ENCODE results near the gene CA10. TPM values are rescaled to one million over a fixed set of nuclear protein-coding genes. Genes with fewer than 3 reads are reported as not detected.

Gene CA10
- total and polyA plus RNA-seq, 2 of the 4 experiments (the other 2 are of a cell fraction): not detected

- Histone ChIP-seq H3K18ac (ENCODE audit: low read depth, low read length) (no peak overlapping the region), H3K4me1 (ENCODE audit: control insufficient read depth, insufficient read depth, low read length) (no peaks in the 10 kb centered on the region), H2AFZ (replicated peaks; ENCODE audit: low read length, poor library complexity) (no peak overlapping the region), H3K27ac (ENCODE audit: insufficient read depth, low read length) (no peak overlapping the region), H3K9ac (ENCODE audit: low read depth, low read length) (no peak overlapping the region), H3K27me3 (ENCODE audit: control insufficient read depth, insufficient read depth, low read length) (no peaks in the 10 kb centered on the region), H3K36me3 (ENCODE audit: control insufficient read depth, insufficient read depth, low read length) (no peaks in the 10 kb centered on the region), H3K23ac (ENCODE audit: low read depth, low read length) (no peak overlapping the region), H2BK5ac (ENCODE audit: low read depth, low read length, poor library complexity, severe bottlenecking) (no peak overlapping the region), H3K4me3 (ENCODE audit: insufficient read depth, low read depth, low read length) (no peak overlapping the region), H2BK20ac (ENCODE audit: low read depth, low read length) (no peak overlapping the region), H3K9me1 (ENCODE audit: insufficient read depth, low read length) (no peaks in the 10 kb centered on the region), H2BK15ac (ENCODE audit: low read depth, low read length) (no peak overlapping the region), H2AK9ac (replicated peaks; ENCODE audit: low read depth, low read length, poor library complexity) (no peak overlapping the region), H4K8ac (ENCODE audit: low read depth in 2 of 2, low read length in 2 of 2) (no peak overlapping the region), H2AK5ac (ENCODE audit: low read depth, low read length) (no peak overlapping the region), H4K20me1 (ENCODE audit: insufficient read depth, low read length) (no peaks in the 10 kb centered on the region), H4K91ac (ENCODE audit: insufficient read depth, low read depth, low read length) (no peak overlapping the region), H3K4ac (ENCODE audit: low read depth, low read length) (no peak overlapping the region), H2BK120ac (ENCODE audit: low read depth, low read length) (no peak overlapping the region), H3K9me3 (ENCODE audit: control insufficient read depth, insufficient read depth, low read length) (peaks cover 22% of the 10 kb centered on the region), H3K4me2 (ENCODE audit: low read depth, low read length) (no peak overlapping the region), H3K56ac (ENCODE audit: extremely low read depth, insufficient read depth, low read length) (no peak overlapping the region), H3K14ac (replicated peaks; ENCODE audit: low read depth, low read length) (no peak overlapping the region), H4K5ac (ENCODE audit: low read depth, low read length) (no peak overlapping the region), H3K79me1 (ENCODE audit: low read depth in 1 of 2, low read length in 2 of 2) (no peaks in the 10 kb centered on the region)
- POLR2A ChIA-PET (ENCODE audit: unreplicated experiment): no interaction called here
- in situ Hi-C loops (cut with MboI; ENCODE audit: low sequenced_read_pairs): no loop called here
- no peak for ATAC-seq (ENCODE audit: low read depth)
- no TSS peak for BruUV-seq (replicated peaks)
- intact Hi-C loops (cut with micrococcal nuclease): no loop called here
- no peak for TF ChIP-seq SMC3 (IDR thresholded peaks at IDR 0.05; ENCODE audit: low read depth, low read length)
- TF ChIP-seq FOS (IDR thresholded peaks at IDR 0.05; ENCODE audit: low read depth, low read length): no peak
- CTCF ChIA-PET: no interaction called here
- no CpG with 5 or more reads among the region's 5 CpGs for WGBS, 2 experiments (ENCODE audit: extremely low coverage in 2 of 2, insufficient read length in 1 of 2)
- no peak for DNase-seq
- dilution Hi-C loops (cut with HindIII; ENCODE audit: low sequenced_read_pairs, unreplicated experiment): no loop called here
These were observed 504.6 kb downstream of the CA10 start for GRCh38 chr17:51653878-51654277.
